GM11168 (cell line): ENCODE data around the gene SNX27.

Experiments
- in situ Hi-C: fragments of 300-500 bp; cut with MboI; formaldehyde crosslinking; loops from one replicate; pipeline ENCODE4 v1.12.0; 2022; ENCODE audit warnings: low sequenced_read_pairs; ENCODE audit not compliant: unreplicated experiment

The SNX27 gene

DNA sequence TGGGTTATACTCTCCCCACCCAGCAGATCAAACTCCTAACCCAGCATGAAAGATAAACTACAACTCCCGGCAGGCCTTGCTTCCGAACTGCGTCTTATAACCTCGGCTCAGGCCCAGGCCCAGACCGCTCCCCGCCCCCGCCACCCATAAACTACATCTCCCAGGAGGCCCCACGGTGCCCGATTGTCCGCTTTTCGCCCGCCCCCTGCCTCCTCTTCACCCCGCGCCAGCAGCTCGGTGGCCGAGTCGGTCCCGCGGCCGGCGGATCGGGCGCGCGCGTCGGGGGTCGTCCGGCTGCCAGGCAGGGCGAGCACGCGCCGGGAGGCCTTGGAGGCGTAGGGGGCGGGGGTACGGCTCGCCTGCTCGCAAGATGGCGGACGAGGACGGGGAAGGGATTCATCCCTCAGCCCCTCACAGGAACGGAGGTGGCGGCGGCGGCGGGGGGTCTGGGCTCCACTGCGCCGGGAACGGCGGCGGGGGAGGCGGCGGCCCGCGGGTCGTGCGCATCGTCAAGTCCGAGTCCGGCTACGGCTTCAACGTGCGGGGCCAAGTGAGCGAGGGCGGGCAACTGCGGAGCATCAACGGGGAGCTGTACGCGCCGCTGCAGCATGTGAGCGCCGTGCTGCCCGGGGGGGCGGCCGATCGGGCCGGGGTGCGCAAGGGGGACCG, at the start of gene SNX27:
Gene SNX27, plus strand, starts transcription at position 219 of the 669 bp plus-strand sequence. Its CDS starts 152 bp downstream, at position 371.
- in situ Hi-C loops: no loop called here

DNA sequence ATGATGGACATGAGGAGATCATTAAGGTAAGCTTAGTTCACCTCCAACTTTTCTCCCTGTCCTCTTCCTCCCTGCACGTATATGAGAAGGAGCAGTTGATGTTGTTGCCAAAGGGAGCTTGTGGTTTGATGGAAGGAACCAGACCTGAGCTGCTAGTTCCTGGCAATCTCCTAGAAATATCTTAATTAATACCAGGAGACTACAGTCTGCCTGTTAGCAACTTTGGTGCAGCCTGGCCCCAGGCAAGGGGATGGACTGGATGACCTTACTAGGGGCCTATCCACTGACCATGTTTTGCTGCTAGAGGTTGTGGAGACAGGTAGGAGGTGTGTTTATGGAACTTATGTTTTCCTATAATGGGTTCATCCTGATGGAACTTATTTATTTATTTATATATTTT, 49.2 kb upstream of the SNX27 start:
- in situ Hi-C loops: no loop called here

DNA sequence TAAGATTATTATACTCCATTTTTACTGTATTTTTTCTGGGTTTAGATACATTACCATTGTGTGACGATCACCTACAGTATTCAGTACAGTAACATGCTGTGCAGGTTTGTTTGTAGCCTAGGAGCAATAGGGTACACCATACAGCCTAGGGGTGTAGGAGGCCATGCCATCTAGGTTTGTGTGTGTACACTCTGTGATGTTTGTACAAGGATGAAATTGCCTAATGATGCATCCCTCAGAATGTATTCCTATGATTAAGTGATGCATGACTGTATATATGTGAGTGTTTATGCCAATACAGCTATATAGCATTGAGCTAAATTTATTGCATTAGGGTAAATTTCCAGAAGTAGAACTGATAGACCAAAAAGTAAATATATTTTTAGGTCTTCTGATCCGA, 48.5 kb upstream of the SNX27 start:
- in situ Hi-C loops: no loop called here

DNA sequence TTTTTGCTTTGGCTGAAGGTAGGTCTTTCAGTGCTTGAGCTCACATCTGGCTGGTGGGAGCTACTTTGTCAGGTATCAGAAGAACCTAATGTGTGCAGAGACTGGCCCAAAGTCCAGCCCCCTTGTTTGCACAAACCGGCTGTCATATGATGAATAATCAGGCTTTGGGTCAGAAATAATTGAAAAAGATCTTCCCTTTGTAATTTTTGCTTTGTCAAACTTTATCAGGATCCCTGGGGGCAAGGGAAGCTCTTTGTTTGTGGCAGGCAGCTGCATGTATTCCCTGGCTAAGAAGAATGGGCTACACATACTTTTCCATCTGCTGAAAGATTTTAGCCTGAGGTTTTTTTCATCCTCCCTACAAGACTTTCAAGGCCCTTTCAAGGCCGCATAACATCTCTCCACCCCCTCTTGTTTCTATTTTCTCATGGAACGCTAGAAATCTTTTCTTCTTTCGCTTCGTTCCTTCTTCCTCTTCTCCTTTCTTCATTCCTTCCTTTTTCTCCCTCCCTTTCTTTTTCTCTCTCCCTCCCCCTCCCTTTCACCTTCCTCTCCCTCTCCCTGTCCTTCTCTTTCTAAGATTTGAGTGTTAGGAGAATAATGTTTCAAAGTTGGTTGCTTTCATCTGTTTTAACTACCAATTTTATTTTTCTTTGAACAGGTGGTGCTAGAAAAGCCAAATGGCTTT, 46.2 kb upstream of the SNX27 start:
- in situ Hi-C loops: no loop called here

DNA sequence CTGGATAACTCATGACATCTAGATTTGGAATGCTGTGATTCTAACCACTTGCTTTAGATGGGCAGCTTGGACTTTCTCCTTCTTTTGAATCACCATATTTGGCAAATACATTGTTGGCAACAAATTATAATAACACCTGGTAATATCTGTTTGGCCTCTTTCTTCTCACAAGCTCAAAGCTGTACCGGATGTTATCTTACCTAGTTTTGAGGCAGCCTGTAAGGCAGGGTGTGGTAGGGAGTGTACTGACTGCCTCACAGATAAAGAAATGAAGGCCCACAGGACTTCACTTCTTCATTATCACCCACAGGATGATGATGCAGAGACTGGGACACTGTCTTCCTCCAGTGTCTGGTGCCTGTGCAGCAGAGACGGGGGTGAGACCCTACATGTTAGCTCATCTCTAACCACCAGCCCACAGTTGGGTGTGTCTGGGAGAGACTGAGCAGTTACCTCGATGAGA, 43.2 kb upstream of the SNX27 start:
- in situ Hi-C loops: no loop called here

DNA sequence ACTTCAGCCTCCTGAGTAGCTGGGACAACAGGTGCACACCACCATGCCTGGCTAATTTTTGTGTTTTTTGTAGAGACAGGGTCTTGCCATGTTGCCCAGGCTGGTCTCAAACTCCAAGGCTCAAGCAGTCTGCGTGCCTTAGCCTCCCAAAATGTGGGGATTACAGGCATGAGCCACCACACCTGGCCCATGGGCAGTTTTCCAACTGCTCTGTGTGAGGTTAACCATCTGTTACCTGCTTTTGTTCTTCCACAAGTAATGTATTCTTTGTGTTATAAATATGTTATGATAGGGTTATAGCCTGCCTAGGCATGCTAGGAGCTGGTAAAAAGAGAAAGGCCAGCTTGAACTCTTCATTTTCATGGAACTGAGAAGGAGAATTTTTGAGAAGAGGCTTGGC, 41.0 kb upstream of the SNX27 start:
- in situ Hi-C loops: no loop called here

DNA sequence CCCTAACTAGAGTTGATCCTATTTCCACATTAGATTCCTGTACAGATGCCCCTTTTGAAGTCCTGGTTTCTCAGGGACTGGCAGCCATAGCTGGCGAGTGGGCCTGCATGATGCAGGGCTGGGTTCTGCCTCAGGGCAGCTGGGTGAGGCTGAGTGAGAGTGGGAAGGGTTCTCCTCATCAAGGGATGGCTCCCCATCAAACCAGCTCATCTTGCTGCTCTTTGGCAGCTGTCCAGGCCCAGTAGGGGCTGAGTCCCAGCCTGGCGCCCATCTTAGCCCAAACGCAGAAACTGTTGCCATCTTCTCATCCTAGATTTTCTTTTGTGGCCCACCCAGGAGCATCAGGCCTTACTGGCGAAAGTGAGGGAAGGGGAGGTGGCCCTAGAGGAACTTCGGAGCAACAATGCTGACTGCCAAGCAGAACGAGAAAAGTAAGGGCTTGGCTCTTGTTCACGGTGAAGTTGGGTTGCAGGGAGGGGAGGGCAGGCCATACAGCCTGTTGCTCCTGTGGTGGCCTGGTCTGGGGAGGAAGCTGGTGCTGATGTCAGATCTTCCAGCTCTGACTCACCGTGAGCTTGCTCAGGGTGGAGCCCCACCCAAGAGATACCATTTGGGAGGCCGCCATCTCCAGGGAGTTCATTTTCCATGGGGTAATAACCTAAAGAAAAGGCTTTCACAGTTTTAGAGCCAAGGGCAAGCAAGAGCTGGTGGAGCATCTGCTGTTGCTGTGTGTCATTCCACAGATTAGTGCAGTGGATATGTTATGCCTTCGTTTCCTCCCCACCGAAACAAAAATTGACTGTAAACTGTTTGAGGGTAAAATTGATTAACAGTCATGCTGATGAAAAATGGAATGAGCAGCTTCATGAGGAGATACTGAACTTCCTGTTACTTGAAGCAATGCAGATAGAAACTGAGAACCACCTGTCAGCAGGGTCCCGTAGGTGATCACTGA, 37.0 kb upstream of the SNX27 start:
- in situ Hi-C loops: no loop called here

DNA sequence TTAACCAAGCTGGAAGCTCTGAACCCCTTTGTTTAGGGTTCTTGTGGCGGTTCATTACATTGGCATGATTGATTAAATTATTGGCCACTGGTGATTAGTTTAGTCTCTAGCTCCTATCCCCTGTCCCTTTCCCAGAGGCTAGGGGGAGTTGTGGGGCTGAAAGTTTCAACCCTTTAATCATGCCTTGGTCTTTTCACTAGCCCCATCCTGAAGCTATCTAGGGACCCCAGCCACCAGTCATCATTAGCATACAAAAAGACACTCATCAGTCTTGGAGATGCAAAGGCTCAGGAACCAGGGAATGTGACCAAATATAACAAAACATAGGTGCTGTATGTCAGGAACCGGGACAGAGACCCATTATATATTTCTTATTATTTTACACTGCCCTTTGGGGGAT, 34.7 kb upstream of the SNX27 start:
- in situ Hi-C loops: no loop called here

DNA sequence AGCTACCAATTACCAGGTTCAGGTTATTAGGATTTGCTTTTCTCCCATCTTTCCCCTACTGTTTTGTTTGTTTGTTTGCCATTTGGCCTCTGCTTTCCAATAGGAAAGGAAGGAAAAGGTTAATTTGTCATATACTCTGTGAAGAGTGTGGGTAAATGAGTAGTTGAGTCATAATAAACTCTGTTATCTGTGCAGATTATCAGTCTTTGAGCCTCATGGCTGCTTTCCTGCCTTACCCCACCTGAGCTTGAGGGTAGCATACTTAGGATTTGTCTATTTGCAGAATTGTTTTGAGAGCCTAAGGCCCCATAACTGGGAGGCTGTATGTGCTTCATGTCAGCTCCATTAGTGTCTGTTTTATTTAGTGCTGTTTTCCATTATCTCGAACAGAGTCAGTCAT, 32.9 kb upstream of the SNX27 start:
- in situ Hi-C loops: no loop called here

DNA sequence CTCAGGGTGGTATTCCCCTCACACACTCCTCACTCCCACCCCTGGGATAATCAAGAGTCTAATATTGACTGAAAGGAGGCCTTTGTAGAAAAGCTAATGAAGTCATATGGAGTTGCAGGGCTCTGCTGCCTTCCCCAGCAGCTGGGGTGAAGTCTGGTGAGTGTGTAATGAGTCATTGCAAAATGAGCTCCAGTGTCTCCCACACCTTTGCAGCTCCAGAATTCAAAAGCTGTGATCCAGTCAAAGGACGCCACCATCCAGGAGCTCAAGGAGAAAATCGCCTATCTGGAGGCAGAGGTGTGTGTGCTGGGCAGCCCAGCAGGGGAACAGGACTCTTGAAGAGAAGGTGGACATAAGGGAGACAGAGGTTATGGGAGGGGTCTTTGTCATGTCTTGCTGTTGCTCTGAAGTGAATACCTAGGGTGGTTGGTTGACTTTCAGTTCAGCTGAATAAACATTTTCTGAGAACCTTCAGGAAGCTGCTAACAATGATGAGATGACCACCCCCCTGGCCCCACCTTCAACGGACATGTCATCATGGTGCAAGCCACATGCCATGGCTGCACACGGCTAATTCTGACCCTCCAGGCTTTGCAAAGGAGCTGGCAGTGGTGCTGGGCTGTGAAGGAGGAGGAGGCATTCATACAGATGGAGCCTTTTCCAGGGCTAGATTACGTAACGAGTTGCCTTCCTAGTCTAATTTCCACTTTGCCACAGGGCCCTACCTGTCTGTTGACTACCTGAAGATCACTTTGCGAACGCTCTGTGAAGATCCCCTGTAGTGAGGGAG, 32.2 kb upstream of the SNX27 start:
- in situ Hi-C loops: no loop called here

DNA sequence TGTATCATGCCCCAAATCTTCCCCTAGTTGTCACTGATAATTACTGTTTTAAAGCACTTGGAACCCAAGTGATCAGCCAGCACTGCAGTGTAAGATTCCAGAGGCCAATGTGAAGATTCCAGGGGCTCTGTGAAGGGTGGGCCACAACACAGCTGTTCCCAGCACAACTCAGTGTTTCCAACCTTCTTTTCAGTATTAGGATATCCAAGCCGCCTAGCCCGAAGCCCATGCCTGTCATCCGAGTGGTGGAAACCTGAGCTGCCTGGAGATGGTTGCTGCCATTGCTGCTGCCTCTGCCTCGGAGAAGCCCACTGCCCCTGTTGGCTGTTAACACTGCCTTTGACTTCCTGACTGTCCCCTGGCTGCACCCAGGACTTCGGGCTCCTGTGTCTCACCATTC, 30.4 kb upstream of the SNX27 start:
- in situ Hi-C loops: no loop called here

DNA sequence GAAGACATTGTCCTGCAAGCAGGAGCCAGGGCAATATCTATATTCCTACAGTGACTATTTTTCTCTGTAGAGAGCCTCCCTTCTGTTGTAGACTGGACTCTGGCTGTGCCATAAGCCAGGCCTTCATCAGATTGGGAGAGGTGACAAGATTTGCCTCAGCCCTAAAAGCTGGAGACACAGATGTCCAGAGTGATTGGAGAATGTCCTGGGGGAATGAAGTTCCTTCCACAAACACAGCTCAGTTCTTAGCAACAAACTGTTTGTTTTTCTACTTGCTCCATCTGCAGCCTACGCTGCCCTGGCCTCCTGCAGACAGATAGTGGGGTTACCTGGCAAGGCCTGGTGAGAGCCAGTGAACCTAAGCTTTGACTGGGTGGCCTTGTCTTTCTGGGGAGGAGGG, 29.9 kb upstream of the SNX27 start:
- in situ Hi-C loops: no loop called here

DNA sequence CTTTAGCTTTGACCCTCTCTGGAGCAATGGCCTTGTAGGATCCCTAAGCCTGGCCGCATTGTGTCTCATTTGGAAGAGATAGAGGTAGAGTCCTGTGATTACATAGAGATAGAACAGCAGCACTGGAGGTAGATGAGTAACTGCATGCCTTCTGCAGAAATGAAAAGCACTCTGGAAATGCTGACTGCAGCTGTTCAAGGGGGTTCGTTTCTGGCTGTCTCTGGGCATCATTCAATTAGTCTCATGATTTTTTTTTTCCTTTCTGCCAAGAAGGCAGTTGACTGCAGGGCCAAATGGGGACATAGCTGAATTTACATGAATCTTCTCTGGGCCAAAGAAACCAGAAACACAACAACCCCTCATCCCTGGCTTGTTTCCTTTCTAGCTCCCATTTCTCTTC, 28.1 kb upstream of the SNX27 start:
- in situ Hi-C loops: no loop called here

DNA sequence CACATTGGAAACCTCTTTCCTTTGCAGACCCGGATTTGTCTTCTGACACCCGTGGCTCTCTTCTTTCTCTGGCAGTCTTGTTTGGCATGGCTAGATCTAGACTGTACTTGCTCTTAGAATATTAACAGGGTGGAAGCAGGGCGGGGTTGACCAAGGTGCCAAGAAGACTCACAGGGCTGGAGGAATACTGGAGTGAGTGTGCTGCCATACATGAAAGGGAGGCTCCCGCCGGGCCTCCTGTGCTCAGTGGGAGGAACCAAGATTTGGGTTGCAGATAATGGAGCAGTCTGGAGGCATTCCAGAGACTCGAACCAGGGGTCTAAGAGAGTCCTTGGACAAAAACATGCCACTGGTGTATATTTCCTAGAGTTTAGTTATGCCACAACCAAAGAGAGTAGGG, 27.6 kb upstream of the SNX27 start:
- in situ Hi-C loops: no loop called here

DNA sequence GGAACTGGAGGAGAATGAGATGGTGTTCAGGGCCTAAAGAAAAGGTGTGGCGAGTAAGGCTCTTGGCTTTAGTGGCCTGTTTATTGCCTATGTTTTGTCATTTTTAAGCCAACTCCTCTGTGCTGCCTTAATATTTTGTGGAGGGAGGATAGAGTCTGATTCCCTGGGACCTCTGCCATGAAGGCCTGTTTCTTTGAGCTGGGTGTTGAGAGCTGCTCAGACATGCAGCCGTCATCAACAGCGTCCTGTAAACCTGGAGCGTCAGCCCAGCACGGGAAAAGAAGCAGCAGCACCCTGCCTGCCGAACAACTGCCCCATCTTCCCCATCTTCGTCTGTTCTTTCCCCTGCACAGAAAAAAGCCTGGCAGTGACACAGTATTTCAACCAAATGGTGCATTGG, 27.1 kb upstream of the SNX27 start:
- in situ Hi-C loops: no loop called here

DNA sequence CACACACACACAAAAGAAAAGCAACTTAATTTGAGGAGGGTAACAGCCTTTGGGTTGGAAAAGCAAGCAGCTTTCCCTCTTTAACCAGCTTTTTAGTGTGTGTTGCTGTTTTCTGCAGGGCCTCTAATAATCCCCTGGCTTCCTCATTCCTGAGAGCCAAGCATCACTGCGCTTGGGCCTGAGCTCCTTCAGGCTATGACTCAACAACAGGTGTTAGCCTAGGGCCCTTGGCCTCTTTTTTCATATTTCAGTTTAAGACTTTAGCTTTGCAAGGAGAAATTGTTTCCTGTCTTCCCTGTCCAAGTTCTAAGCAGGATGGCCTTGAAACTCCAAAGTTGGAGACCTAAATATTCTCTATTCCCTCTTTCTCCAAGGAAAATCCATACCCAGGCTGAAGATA, 26.2 kb upstream of the SNX27 start:
- in situ Hi-C loops: no loop called here

DNA sequence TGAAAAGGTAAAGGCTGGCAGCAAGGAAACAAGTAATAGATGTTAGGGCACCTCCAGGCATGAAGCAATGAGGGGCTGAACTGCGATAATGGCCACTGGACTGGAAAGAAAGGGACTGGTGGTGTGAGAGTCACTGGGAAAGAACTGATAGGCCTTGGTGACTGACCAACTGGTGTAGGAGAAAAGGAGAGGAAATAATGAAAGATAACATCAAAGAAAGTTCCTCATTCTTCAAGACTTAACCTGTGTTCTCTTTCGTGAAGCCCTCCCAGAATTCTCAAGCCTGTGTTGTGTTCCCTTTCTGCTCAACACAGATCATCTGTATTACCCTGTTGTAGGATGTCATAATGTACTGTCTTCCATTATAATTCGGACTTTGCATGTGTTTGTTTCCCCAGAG, 20.9 kb upstream of the SNX27 start:
- in situ Hi-C loops: loop anchor here (10.0 kb wide), 1 partner anchor 144 kb away; no protein-coding TSS in a partner anchor

DNA sequence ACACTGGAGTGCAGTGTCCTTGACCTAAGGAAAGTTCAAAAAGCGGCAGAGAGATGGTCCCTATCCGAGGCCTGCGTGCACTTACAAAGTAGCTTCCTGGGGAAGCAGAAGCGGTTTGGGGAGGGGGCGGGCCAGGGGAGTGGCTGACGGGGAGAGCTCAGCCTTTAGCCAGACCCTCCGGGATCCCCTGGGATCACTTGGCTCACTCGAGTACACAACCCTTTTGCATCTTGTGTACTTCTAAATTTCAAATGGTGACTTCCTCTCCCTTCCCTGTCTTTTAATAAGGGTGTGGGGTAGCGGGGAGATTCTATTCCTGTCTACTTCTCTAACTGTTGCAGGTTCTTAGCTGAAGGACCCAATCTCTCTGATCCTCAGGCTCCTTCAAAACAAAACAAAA, 18.1 kb upstream of the SNX27 start:
- in situ Hi-C loops: loop anchor here (10.0 kb wide), 1 partner anchor 141 kb away; no protein-coding TSS in a partner anchor

DNA sequence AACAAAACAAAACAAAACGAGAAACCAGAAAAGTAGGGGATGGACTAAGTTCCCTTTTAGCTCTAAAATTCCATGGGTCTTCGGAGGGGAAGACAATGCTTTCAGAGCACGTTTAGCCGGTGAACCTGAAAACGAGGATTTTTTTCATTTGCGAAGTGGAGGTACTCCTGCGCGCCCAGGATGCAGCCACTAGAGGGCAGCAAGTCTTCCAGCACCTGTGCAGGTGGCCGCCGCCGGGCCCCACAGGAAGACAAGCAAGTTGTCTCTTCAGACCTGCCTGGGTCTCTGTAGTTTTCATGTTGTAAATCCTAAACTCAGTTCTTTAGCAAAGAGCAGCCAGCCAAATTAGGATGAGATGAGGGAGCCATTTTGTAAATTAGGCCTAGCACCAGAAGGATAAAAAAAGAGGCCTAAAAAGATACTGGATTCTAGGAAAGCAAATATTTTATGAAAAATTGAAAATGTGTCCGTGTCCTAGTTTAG, 17.7 kb upstream of the SNX27 start:
- in situ Hi-C loops: loop anchor here (10.0 kb wide), 1 partner anchor 141 kb away; no protein-coding TSS in a partner anchor
